SU-DHL-6 (cell line): ENCODE data around the gene ADAM17.

Experiments
- H2AFZ ChIP-seq: fragments of 200-600 bp; sonication (generic); 2 replicates; pipeline ENCODE4 v1.6.1; 2014; ENCODE audit warnings: low read depth, mild to moderate bottlenecking, moderate library complexity, mixed read lengths, antibody characterized with exemption, low read length; ENCODE audit not compliant: severe bottlenecking
- H3F3A ChIP-seq: fragments of 200-600 bp; shearing (Covaris generic); 2 replicates; pipeline ENCODE4 v1.6.0; 2016; ENCODE audit warnings: antibody characterized with exemption, mild to moderate bottlenecking; ENCODE audit not compliant: insufficient read depth
- H3K27ac ChIP-seq: fragments of 200-600 bp; sonication (generic); 2 replicates; pipeline ENCODE4 v1.5.1; 2016; ENCODE audit warnings: low read depth, mild to moderate bottlenecking, low read length, moderate library complexity, mixed read lengths
- H3K27me3 ChIP-seq: fragments of 200-600 bp; sonication (generic), shearing (Covaris generic); 2 replicates; pipeline ENCODE4 v1.6.0; 2014; ENCODE audit warnings: mild to moderate bottlenecking, low read length
- H3K36me3 ChIP-seq: fragments of 200-600 bp; sonication (generic); 2 replicates; pipeline ENCODE4 v1.6.1; 2014; ENCODE audit warnings: mild to moderate bottlenecking, low read length, mixed read lengths
- H3K4me2 ChIP-seq: fragments of 300-600, 200-600 bp; shearing (Covaris generic), sonication (generic); 2 replicates; pipeline ENCODE4 v1.6.0; 2014; ENCODE audit warnings: low read length, low read depth, mild to moderate bottlenecking; ENCODE audit not compliant: poor library complexity, severe bottlenecking
- H3K4me3 ChIP-seq: fragments of 200-600 bp; sonication (generic); 2 replicates; pipeline ENCODE4 v1.5.1; 2014; ENCODE audit warnings: antibody characterized with exemption, low read length, mild to moderate bottlenecking, mixed read lengths; ENCODE audit not compliant: insufficient read depth, poor library complexity, severe bottlenecking
- H3K79me2 ChIP-seq: fragments of 200-600 bp; sonication (generic); 2 replicates; pipeline ENCODE4 v1.6.1; 2014; ENCODE audit warnings: mild to moderate bottlenecking, low read length, moderate library complexity; ENCODE audit not compliant: insufficient read depth
- H3K9ac ChIP-seq: fragments of 200-600 bp; sonication (generic); 2 replicates; pipeline ENCODE4 v1.7.0; 2014; ENCODE audit warnings: mild to moderate bottlenecking, low read length
- H3K9me2 ChIP-seq: fragments of 200-600 bp; sonication (generic); replicated peaks from 2 replicates; pipeline ENCODE4 v1.6.1; 2014; ENCODE audit warnings: low read length; ENCODE audit not compliant: insufficient read depth
- H3K9me3 ChIP-seq: fragments of 200-600 bp; sonication (generic); 2 replicates; pipeline ENCODE4 v1.6.1; 2014; ENCODE audit warnings: low read length, mixed read lengths; ENCODE audit not compliant: insufficient read depth
- H4K20me1 ChIP-seq: fragments of 200-600 bp; sonication (generic); 2 replicates; pipeline ENCODE4 v1.6.1; 2014; ENCODE audit warnings: low read depth, mild to moderate bottlenecking, antibody characterized with exemption, low read length, moderate library complexity, mixed read lengths
- EZH2phosphoT487 ChIP-seq: fragments of 200-600 bp; sonication (generic), shearing (Covaris generic); conservative IDR thresholded peaks from 2 replicates; pipeline ENCODE4 v1.6.1; 2018; ENCODE audit warnings: mild to moderate bottlenecking, antibody characterized with exemption, low read length, moderate library complexity, mixed read lengths
- TF ChIP-seq, protein P1 (sequence below): fragments of 200-600 bp; sonication (generic); IDR thresholded peaks from one replicate; pipeline ENCODE4 v1.5.1; 2017; ENCODE audit warnings: antibody characterized with exemption, mild to moderate bottlenecking, low read length, moderate library complexity; ENCODE audit not compliant: insufficient read depth, poor library complexity, severe bottlenecking

The ADAM17 gene

DNA sequence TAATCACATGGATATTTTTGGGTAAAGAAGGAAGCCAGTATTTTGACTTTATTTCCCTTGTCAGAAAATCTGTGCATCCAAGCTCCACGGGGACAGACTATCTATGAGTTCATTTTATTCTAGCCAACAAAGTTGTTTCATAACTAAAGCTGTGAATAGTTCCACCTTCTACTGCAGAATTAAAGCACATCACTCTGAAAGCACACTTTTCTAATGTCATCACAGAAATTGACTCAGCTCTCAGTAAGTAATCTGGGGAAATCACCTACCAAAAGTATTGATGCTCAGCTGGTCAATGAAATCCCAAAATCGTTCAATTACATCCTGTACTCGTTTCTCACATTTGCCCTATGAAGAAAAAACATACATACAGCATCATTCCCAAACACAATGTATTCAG is 62.2 kb downstream of the ADAM17 start:
- peaks cover 7% of the 10 kb centered on the region; the same call in 1 of the 2 replicates for H3F3A ChIP-seq
- H3K4me2 ChIP-seq, result no peak overlapping the region
- no peak overlapping the region for H3K4me3 ChIP-seq
- TF ChIP-seq, protein P1, sequence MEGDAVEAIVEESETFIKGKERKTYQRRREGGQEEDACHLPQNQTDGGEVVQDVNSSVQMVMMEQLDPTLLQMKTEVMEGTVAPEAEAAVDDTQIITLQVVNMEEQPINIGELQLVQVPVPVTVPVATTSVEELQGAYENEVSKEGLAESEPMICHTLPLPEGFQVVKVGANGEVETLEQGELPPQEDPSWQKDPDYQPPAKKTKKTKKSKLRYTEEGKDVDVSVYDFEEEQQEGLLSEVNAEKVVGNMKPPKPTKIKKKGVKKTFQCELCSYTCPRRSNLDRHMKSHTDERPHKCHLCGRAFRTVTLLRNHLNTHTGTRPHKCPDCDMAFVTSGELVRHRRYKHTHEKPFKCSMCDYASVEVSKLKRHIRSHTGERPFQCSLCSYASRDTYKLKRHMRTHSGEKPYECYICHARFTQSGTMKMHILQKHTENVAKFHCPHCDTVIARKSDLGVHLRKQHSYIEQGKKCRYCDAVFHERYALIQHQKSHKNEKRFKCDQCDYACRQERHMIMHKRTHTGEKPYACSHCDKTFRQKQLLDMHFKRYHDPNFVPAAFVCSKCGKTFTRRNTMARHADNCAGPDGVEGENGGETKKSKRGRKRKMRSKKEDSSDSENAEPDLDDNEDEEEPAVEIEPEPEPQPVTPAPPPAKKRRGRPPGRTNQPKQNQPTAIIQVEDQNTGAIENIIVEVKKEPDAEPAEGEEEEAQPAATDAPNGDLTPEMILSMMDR, result no peak
- TF ChIP-seq EZH2phosphoT487, result no peak
- H3K9ac ChIP-seq, result no peak overlapping the region
- H3K9me3 ChIP-seq, result no peaks in the 10 kb centered on the region
- H3K27ac ChIP-seq, result no peak overlapping the region
- no peaks in the 10 kb centered on the region for H3K27me3 ChIP-seq
- H2AFZ ChIP-seq, result no peak overlapping the region
- peaks cover 51% of the 10 kb centered on the region for H3K36me3 ChIP-seq
- no peaks in the 10 kb centered on the region for H3K79me2 ChIP-seq
- no peaks in the 10 kb centered on the region for H3K9me2 ChIP-seq
- no peaks in the 10 kb centered on the region for H4K20me1 ChIP-seq

DNA sequence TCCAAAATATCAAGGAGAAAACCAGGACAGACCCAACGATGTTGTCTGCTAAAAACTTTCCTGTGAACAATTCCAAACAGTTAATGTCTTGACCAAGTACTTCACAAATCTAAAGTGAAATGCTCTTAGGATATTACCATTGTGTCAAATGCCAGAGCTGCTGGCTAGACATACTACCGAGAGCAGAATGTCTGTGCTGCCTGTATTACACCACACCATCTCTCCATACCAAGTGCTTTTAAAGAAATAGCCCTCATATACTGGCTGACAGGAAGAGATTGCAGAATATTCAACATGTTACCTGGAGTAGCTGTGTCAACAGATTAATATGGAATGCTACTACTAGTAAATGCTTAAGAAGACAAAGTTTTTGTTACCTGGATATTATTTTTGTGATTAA is 62.7 kb downstream of the ADAM17 start:
- Histone ChIP-seq H3K36me3 (peaks cover 56% of the 10 kb centered on the region), H3K79me2 (no peaks in the 10 kb centered on the region), H4K20me1 (no peaks in the 10 kb centered on the region)

GRCh38 chr2:9490789-9491188 is 64.8 kb downstream of the ADAM17 start:
- Histone ChIP-seq H3K9ac (no peak overlapping the region), H3K9me2 (no peaks in the 10 kb centered on the region), H3K4me2 (no peak overlapping the region), H2AFZ (no peak overlapping the region), H3K27me3 (no peaks in the 10 kb centered on the region), H3K9me3 (no peaks in the 10 kb centered on the region), H3K79me2 (no peaks in the 10 kb centered on the region), H3K27ac (no peak overlapping the region), H3F3A (peaks cover 7% of the 10 kb centered on the region; the same call in 1 of the 2 replicates), H3K36me3 (peaks cover 57% of the 10 kb centered on the region), H3K4me3 (no peak overlapping the region), H4K20me1 (no peaks in the 10 kb centered on the region)
- TF ChIP-seq, protein P1, result no peak

More for the DNA sequence above, 62.7 kb downstream of the ADAM17 start:
- Histone ChIP-seq H3K9me3 (no peaks in the 10 kb centered on the region), H3K9ac (no peak overlapping the region), H3K27ac (no peak overlapping the region), H3K9me2 (no peaks in the 10 kb centered on the region), H3K4me2 (no peak overlapping the region), H3K27me3 (no peaks in the 10 kb centered on the region), H3K4me3 (no peak overlapping the region), H3F3A (peaks cover 7% of the 10 kb centered on the region; the same call in 1 of the 2 replicates), H2AFZ (no peak overlapping the region)
- TF ChIP-seq, protein P1, result no peak
- TF ChIP-seq EZH2phosphoT487, result no peak
